COLO668 (cell line): ENCODE results near the gene MAPK11.

Source experiments
- DNase-seq: peaks from one replicate; lab custom pipeline; 2025; ENCODE audit not compliant: unreplicated experiment; lab: John Stamatoyannopoulos, UW

Gene MAPK11

DNA sequence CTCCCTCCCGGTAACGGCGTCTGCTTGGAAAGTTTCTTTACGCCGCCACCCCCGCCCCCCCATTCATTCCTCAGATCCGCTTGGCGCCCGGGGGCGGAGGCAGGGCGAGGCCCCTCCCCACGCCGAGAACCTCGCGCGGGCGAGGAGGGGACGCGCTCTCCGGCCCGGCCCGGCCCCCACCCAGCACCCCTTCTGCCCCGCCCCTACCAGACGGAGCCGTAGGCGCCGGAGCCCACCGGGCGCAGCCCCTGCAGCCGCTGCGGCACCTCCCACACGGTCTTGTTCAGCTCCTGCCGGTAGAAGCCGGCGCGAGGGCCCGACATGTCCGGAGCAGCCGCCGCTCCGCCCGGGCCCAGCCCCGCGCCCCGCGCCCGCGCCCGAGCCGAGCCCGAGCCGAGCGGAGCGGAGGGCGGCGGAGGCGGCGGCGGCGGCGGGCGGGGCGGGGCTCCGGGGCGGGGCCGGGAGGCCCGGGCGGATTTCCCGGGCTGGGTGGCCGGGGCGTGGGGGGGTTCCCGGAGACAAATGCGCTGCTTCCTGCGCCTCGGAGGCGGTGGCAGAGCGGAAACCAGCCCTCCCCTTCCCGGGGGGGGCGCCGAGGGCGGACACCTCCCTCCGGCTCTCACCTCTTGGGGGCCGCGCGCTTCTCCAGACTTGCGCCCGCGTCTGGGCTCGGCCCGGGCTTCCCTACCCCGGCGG is at the start of gene MAPK11:
Gene MAPK11 (minus strand): TSS at position 411 of the 696 bp plus-strand sequence. CDS start 88 bp downstream, at position 323.
- peak; percentile 62 for DNase-seq

- DNase-seq = peak; percentile 16
Measured at GRCh38 chr22:50319503-50319951, 49.3 kb upstream of the MAPK11 start.

GRCh38 chr22:50318698-50319411 is 48.7 kb upstream of the MAPK11 start:
- peak; percentile 80 for DNase-seq

DNA sequence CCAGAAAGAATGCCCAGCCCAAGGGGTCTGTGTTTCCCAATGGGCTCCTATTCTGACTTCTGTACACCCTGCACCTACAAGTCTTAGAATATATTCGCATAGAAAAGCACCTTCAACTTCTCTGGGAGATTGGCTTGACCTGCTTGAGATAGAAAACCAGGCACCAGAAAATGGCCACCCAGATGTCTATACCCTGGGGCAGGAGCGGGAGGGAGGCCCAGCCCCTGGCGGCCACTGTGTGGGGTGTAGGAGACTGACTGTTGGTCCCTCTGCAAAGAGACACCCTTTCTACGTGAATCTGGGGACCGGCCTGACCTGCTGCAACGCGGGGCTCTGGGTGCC is 48.1 kb upstream of the MAPK11 start:
- DNase-seq = no peak

GRCh38 chr22:50317674-50318073 is 47.5 kb upstream of the MAPK11 start:
- DNase-seq = no peak

GRCh38 chr22:50317178-50317577 is 47.0 kb upstream of the MAPK11 start:
- DNase-seq = peak; percentile 73

DNA sequence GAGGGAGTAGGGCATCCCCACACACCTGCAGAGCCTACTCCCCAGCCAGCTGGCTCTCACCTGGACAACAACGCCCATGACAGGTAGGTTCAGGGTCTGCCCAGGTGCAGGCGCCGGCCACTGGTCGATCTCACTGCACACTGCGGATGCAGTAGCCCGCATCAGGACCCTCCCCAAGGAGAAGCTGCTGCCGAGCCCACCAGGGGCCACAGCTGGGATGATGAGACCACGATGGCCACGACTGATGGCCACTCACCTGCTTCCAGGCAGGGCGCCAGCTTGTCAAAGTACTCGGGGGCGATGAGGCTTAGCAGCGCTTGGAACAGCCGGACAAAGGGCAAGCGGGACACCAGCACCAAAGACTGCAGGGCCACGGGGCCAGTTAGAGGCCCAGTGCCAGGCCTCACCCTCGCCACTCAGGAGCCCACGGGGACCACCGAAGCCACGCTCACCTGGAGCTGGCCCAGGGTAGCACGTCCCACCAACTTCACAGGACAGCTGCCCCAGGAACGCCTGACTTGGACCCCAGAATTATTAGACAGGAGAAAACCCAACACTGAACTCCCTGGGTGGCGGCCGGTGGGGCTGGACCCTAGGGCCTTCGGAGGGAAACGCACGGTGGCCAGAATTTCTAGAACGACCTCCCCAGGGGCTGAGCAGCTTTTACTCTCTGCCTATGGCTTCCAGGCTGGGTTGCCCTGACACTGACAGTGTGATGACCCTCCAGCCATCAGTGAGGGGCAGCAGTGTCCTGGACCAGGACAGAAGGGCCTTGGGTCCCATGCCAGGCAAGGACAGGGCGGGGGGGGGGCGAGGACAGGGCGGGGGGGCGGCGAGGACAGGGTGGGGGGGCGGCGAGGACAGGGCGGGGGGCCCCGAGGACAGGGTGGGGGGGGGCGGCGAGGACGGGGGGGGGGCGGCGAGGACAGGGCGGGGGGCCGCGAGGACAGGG is 46.2 kb upstream of the MAPK11 start:
- peak; percentile 86 for DNase-seq

GRCh38 chr22:50315289-50316113 is 45.3 kb upstream of the MAPK11 start:
- peak; percentile 36 for DNase-seq

DNA sequence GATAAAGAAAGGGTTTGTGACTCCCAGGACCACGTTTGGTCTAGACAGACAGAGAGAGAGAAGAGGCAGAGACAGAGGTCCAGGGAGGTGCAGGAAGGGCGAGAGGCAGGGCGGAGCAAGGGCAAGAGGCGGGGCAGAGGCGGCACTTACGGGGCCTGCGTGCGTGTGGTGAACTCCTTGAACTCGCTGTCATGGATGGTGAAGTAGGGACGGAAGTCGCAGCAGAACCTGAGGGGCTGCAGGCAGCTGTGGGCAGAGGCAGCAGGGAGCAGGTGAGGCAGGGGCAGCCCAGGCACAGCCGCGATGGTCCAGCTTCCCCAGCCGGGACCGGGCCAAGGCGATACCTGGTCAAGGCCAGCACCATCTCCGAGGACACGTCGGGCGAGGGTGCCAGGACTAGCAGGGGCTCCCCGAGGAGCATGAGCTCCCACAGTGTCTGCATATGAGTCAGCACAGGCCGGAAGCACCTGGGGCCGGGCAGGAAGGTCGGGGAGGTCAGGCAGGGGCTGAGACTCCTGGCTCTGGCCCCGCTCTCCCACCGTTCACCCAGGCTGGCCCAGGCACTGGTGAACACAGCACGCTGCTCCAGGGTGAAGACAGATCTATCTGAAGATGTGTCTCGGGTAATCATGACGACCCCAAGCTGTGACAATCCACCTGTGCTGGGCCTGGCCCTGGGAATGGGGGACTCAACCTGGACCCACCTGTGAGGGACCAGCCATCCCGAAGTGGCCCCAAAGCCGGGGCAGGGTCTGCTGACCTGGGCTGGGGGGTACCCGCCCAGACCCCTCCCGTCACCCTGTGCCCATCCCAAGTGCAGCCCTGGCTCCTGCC is 44.5 kb upstream of the MAPK11 start:
- DNase-seq = no peak

GRCh38 chr22:50314081-50314454 is 43.9 kb upstream of the MAPK11 start:
- no peak for DNase-seq

DNA sequence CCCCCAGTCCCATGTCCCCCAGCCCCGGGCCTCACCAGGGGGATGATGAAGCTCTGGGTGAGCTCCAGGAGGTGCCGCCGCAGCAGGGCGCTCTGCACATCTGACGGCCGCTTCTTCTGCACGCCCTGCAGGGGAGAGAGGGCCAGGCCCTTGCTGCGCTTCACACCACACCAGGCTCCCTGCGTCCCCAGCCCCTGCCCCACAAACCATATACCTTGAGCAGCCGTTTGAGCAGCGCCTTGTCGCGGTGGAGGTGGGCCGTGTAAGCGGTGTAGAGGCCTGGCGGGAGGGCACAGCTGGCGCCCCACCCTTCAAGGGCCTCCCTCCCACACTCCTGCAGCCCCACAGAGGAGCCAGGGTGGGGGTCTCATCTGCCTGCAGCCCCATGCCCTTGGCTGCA is 43.4 kb upstream of the MAPK11 start:
- DNase-seq = no peak

- DNase-seq = no peak
Measured at GRCh38 chr22:50313021-50313420, 42.8 kb upstream of the MAPK11 start.

DNA sequence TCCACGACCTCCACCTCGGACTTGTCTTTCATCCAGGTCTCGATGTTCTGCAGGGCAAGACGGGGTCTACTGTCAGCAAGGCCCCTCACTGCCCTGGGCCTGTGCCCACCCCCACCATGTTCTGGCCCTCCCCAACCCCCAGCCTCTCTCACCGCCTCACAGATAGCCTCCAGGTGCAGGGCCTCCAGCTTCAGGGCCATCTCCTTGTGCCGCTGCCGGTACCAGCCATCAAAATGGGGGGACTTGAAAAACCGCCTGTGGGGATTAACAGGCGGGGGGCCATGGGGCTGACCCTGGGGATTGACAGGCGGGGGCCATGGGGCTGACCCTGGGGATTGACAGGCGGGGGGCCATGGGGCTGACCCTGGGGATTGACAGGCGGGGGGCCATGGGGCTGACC is 42.2 kb upstream of the MAPK11 start:
- DNase-seq = no peak

GRCh38 chr22:50311606-50312351 is 41.6 kb upstream of the MAPK11 start:
- no peak for DNase-seq

- DNase-seq = no peak
Measured at GRCh38 chr22:50310949-50311444, 40.8 kb upstream of the MAPK11 start.

DNA sequence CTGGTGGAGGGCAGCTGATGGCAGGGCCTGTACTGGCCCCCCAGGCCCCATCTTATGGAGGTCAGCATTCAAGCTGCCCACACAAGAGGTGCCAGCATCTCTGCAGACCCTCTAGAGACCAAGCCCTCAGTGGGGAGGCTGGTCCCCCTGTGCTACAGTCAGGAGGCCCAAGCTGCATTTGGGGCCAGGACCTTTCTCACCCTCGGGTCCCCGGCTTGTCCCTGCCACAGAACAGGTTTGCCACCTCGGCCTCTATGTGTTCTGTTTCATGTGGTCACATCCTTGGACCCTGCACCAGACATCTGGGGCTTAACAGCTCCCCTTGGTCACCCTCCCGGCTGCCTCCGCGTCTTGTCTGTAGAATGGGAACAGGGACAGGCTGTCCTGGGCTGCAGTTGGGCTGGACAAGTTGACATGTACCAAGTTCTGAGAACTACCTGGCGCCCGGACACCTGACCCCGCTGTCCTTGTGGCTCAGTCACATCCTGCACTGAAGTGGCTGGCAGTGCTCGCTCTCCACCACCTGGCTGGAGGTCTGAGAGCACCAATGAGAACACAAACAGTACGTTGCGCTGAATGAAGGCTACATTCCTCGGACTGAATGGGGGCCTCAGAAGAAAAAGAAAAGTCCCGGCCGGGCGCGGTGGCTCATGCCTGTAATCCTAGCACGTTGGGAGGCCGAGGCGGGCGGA is 40.0 kb upstream of the MAPK11 start:
- DNase-seq = peak; percentile 22

DNA sequence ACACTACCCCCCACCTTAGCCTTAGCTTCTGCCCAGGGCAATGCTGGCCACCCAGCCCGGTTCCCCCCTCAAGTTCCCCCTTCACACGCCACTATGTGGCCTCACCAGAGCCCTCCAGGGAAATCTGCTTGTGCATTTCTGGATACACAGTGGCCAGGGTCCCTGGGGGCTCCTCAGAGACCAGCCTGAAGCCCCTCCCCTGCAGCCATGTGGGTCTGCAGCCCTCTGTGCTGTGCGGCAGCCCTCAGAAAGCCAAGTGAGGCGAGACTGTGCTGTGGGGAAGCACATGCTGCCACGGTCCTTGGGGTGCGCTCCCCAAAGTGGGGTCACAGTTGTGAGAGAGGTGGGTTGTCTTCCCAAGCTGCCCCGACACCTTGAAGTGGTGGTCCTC is 39.4 kb upstream of the MAPK11 start:
- DNase-seq = no peak

- DNase-seq = no peak
Measured at GRCh38 chr22:50308986-50309600, 38.9 kb upstream of the MAPK11 start.
